Natural killer cell treated with Interleukin-12 subunit alpha and Interleukin-12 subunit beta and Interleukin-15 and Interleukin-18, amount 100 ng/mL, for 72 hours (primary cell): ENCODE measurements around the gene LIMS1. TPM values are rescaled to one million over a fixed set of nuclear protein-coding genes. Genes with fewer than 3 reads are reported as not detected.
A peak's percentile ranks its signal among the peaks of the same experiment; 100 is the strongest.
"Not testable (repeated sequence)": the region's sequence is repeated elsewhere in the genome, so short reads cannot be mapped to it uniquely, and the experiment has no call there.

ENCODE experiments used
- ATAC-seq, 2 donors: fragments of 150-1000 bp; cut with Tn5 transposase in 1 of 2; sonication (Bioruptor Pico), chemical (Tn5 transposase) in 1 of 2; 2 replicates each; pipeline ENCODE4 v1.10.0; 2021
- DNase-seq: peaks from one replicate; pipeline ENCODE4 v3.0.0; 2022; ENCODE audit warnings: low spot score
- H3K27ac Mint-ChIP-seq, 2 donors: 1 replicate in 1 of 2; 2 replicates in 1 of 2; pipeline ENCODE4 v1.8.0; 2022; ENCODE audit warnings: mixed read lengths in 2 of 2, mild to moderate bottlenecking in 1 of 2, moderate library complexity in 1 of 2
- H3K27me3 Mint-ChIP-seq, 2 donors: 1 replicate in 1 of 2; 2 replicates in 1 of 2; pipeline ENCODE4 v1.8.0; 2022; ENCODE audit warnings: mixed read lengths in 2 of 2
- H3K36me3 Mint-ChIP-seq: one replicate; pipeline ENCODE4 v1.8.0; 2022; ENCODE audit warnings: mixed read lengths
- H3K4me1 Mint-ChIP-seq, 2 donors: 1 replicate in 1 of 2; 2 replicates in 1 of 2; pipeline ENCODE4 v1.8.0; 2022; ENCODE audit warnings: low read depth in 2 of 2, mixed read lengths in 2 of 2, mild to moderate bottlenecking in 1 of 2
- H3K4me3 Mint-ChIP-seq: one replicate; pipeline ENCODE4 v1.8.0; 2022; ENCODE audit warnings: mixed read lengths
- H3K9me3 Mint-ChIP-seq: 2 replicates; pipeline ENCODE4 v1.8.0; 2022; ENCODE audit warnings: mixed read lengths
- total RNA-seq, 2 donors: library from RNA; stranded (reverse); gene quantifications; one replicate each; pipeline ENCODE4 v1.2.3, GENCODE V29; 2022

Gene LIMS1
- total RNA-seq, 2 donors from 2014 or later = 38.7 to 44.7 TPM

DNA sequence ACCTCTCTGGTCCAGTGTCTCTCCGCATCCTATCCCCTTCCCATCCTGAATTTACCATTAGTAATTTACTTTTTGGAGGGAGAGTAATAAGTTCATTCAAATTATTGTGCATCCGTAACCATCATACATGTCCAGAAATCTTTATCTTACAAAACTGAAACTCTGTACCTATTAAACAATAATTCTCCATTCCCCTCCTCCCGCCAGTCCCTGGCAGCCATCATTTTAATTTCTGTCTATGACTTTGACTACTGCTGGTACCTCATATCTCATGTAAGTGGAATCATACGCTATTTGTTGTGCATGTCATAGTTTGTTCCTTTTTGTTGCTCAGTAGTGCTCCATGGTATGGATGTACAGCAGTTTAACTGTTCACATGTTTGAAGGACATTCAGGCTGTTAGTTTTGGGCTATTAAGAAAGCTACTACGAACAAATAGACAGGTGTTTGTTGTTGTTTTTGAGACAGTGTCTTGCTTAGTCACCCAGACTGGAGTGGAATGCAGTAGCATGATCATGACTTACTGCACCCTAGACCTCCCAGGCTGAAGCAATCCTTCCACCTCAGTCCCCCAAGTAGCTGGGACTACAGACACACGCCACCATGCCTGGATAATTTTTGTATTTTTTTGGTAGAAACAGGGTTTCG is 2.0 kb downstream of the LIMS1 start:
- peaks cover 22 to 26% of the 10 kb centered on the region in 2 donors for H3K4me1 Mint-ChIP-seq
- peak overlapping the region; percentile 92 for H3K4me3 Mint-ChIP-seq

DNA sequence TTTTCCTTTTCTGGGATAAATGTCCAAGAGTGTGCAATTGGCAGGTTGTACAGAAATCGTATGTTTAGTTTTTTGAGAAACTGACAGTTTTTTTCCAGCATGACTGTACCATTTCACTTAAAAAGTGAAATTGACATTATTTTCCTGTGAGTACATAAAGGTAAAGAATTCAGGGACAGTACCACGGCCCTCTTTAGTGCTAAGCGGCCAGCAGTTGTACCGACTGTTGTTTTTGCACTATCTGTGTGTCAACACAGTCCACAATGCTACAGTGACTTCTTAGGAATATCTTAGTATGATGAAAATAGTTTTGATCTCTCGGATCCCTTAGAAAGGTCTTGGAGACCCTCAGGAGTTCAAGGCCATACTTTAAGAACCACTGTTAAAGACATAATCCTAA is 2.6 kb downstream of the LIMS1 start:
- Mint-ChIP-seq H3K4me1 (peaks cover 22 to 26% of the 10 kb centered on the region in 2 donors), H3K36me3 (no peaks in the 10 kb centered on the region), H3K27me3 (no peaks in the 10 kb centered on the region), H3K9me3 (no peaks in the 10 kb centered on the region), H3K4me3 (no peak overlapping the region), H3K27ac (no peak overlapping the region)
- no peak for ATAC-seq
- no peak for DNase-seq

More for the DNA sequence above, 2.0 kb downstream of the LIMS1 start:
- Mint-ChIP-seq H3K27ac (no peak overlapping the region), H3K27me3 (no peaks in the 10 kb centered on the region), H3K9me3 (no peaks in the 10 kb centered on the region), H3K36me3 (no peaks in the 10 kb centered on the region)
- no peak for ATAC-seq
- no peak for DNase-seq

DNA sequence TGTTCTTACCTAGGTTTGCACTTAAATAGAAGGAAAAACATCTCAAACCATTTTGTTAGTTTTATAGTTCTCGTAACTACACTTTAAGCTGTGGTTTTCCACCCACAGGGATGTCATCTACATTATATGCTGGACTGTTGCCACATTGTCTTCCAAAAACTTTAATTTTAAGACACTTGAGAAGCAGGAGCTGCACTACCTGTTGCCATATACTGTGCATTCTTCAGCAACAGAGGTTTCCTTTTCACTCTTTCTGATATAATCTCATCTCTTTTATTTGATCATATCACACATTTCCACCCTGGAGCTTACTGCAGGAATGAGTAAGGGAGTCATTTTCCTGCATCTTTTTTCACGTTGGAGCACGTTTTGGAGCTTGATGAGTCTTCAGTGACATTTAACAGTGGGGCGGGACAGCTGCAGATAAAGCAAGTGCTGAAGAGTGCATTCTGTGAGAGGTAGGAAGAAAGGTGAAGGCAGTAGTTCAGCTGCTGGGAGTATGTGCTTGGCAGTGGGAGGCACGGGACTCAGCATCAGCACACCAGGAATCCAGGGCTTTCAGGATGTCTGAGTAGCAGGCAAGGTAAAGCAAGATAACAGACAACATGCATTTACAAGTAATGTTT is 3.8 kb downstream of the LIMS1 start:
- Mint-ChIP-seq H3K4me1 (peaks cover 22% of the 10 kb centered on the region in 2 donors), H3K36me3 (no peaks in the 10 kb centered on the region), H3K27me3 (no peaks in the 10 kb centered on the region), H3K27ac (no peak overlapping the region), H3K9me3 (no peaks in the 10 kb centered on the region), H3K4me3 (no peak overlapping the region)
- ATAC-seq (no peak), DNase-seq (no peak)

DNA sequence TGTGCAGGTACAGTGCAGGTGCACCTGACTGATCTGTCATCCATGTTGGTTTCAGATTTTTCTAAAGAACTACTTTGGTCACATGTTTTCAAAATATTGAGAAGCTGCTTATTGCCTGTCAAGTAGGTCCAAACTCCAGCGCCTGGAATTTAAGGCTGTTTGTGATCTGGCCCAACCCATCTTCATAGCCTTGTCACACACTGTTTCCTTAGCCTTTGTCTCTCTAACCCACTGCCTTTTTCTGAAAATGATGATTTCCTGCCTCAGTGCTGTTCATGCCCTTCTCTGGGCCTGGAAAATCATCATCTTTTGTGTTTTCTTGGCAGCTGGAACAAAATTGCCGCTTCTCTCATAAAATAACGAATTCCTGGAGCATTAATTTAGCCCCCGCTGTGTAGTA is 7.2 kb downstream of the LIMS1 start:
- no peaks in the 10 kb centered on the region for H3K9me3 Mint-ChIP-seq
- no peaks in the 10 kb centered on the region for H3K27me3 Mint-ChIP-seq
- H3K36me3 Mint-ChIP-seq = no peaks in the 10 kb centered on the region
- no peak overlapping the region for H3K4me3 Mint-ChIP-seq
- no peak for ATAC-seq
- no peak overlapping the region for H3K27ac Mint-ChIP-seq
- no peak for DNase-seq
- H3K4me1 Mint-ChIP-seq = peaks cover under 1 to 14% of the 10 kb centered on the region in 2 donors

DNA sequence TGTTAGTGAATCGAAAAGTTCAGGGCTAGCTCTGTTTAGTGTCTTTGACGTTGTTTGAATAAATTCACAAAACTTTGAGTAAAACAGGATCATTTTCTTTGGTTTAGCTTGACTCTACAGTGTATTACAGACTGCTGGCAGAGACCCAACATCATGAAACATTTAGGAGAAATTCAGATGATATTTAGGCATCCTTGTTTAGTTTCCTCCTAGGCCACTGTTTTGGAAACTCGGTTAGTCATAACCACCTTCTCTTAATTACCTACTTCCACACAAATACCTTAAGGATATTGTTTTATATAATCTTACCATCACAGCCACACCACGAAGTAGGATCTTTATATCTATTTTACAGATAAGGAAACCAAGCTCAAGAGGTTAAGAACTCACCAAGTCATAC is 7.8 kb downstream of the LIMS1 start:
- DNase-seq (no peak), ATAC-seq (no peak)
- Mint-ChIP-seq H3K27me3 (no peaks in the 10 kb centered on the region), H3K4me3 (no peak overlapping the region), H3K36me3 (no peaks in the 10 kb centered on the region), H3K27ac (no peak overlapping the region), H3K9me3 (no peaks in the 10 kb centered on the region), H3K4me1 (peaks cover 0 to 13% of the 10 kb centered on the region in 2 donors)

DNA sequence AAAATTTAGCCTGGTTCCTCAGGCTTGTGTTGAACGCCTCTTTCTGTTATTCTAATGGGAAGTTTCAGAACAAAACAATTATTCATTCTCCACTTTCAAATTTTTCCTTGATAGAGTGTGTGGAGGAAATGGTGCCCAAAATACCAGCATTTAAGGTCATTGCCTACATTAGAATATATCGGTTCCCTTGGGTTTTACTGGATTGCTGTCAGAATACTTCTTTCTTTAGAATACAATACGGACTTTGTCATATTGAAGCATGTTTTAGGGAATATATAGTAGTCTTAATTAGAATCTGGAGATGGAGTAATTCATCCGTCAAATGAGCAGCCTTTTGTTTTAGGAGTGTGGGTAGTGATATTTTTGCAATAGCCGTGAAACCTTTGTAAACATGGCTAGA is 13.3 kb downstream of the LIMS1 start:
- ATAC-seq = no peak
- no peak overlapping the region for H3K4me3 Mint-ChIP-seq
- no peak overlapping the region for H3K27ac Mint-ChIP-seq
- DNase-seq = no peak
- H3K27me3 Mint-ChIP-seq = no peaks in the 10 kb centered on the region
- H3K4me1 Mint-ChIP-seq = peaks cover 0 to 11% of the 10 kb centered on the region in 2 donors
- no peaks in the 10 kb centered on the region for H3K9me3 Mint-ChIP-seq
- H3K36me3 Mint-ChIP-seq = no peaks in the 10 kb centered on the region

DNA sequence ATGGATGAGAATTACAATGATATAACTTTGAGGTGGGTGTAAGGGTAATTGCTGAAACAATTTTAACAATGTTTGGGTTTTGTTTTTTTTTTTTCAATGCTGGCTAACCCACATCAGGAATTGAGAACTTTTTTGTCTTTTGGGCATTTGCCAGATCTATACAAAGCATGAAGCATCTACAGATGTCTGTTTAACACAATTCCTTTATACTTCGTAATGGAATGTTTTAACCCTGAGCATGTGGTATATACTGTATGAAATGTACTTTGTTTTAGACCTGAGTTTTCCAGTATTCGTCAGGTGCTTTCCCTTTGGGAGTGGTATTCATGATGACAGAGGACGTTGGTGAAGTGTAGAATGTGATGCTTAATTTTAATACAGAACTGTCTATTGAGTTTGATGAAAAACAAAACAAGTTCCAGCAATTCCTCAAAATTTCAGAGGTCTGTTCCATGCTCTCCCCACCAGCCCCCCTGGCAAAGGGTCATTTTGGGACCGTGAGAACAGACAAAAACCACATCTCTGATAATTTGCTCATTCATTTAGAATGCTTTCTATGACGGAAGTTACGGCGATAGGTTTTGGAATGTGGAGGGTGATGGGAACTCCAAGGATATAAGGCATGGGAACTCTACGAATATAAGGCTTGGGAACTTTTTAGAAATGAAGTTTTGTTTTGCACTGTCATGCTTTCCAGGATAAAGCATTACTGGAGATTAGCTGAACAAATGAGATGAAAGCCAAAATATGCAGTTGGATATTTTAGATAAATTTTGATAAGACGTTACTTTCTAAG is 14.1 kb downstream of the LIMS1 start:
- ATAC-seq = no peak
- H3K4me1 Mint-ChIP-seq = peaks cover 0 to 11% of the 10 kb centered on the region in 2 donors
- no peak overlapping the region for H3K4me3 Mint-ChIP-seq
- H3K9me3 Mint-ChIP-seq = no peaks in the 10 kb centered on the region
- no peak for DNase-seq
- no peak overlapping the region for H3K27ac Mint-ChIP-seq
- H3K27me3 Mint-ChIP-seq = no peaks in the 10 kb centered on the region
- H3K36me3 Mint-ChIP-seq = no peaks in the 10 kb centered on the region

DNA sequence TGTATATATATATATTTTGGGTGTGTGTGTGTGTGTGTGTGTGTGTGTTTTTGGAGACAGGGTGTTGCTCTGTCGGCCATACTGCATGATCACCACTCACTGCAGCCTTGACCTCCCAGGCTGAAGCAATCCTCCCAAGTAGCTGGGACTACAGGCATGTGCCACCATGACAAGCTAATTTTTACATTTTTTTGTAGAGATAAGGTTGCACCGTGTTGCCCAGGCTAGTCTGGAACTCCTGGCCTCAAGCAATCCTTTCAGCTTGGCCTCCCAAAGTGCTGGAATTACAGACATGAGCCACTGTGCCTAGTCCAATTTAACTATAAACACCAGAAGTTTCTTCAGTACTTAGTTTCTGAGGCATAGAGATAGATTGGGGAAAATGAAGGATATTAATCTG is 18.3 kb downstream of the LIMS1 start:
- Mint-ChIP-seq H3K36me3 (no peaks in the 10 kb centered on the region), H3K4me1 (peaks cover 0 to 9% of the 10 kb centered on the region in 2 donors), H3K27ac (no peak overlapping the region), H3K9me3 (no peaks in the 10 kb centered on the region), H3K27me3 (no peaks in the 10 kb centered on the region), H3K4me3 (no peak overlapping the region)
- DNase-seq (no peak), ATAC-seq (no peak)

DNA sequence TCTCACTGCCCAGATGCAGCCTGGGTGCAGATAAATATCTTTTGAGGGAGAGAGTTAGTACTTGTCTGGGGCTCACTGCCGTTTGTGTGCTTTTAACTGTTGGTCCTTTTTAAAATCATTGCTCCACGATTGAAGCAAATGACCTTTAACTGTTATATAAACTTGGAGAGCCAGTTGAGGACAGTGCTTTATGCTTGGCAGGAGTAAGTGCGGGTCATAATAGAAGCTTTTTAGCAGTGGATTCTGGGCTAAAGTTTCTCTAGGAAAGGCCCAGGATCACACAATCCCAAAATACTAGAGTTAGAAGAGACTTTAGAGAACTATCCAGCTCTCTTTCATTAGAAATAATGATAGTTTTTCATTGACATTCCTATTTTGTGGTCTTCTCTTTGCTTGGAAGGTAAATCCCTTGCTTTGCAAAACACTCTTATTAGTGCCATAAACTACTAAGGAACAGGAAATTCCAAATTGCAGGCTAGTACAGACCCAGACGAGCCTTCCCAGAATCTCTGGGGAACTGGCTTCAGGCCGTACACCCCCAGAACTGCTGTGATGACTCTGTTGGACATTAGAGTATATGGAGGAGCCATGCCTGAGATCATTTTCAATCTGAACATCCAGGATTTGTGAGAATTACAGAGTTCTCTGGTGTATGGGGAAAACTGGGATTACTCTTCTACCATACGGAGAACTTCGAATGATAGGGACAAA is 19.1 kb downstream of the LIMS1 start:
- Mint-ChIP-seq H3K27ac (no peak overlapping the region), H3K9me3 (no peaks in the 10 kb centered on the region), H3K36me3 (no peaks in the 10 kb centered on the region), H3K4me3 (no peak overlapping the region), H3K27me3 (no peaks in the 10 kb centered on the region), H3K4me1 (peaks cover 0 to 5% of the 10 kb centered on the region in 2 donors)
- ATAC-seq = no peak
- DNase-seq = no peak

DNA sequence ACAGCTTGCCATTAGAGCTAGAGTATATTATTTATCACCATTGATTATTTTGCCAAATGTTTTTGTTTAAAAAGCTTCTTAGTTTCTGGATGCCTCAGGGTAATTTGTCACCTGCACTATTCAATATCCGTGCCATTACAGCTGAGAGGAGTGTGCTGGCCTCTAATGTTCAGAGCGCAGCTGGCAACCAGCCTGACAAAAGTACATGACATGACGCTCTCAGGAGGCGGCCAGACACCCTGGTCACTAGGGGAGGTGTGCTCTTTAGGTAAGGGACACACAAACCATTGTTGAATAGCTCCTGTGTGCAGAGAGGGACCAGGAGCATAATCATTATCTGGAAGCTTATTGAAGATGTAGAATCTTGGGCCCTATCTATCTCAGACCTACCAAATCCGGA is 20.3 kb downstream of the LIMS1 start:
- DNase-seq (no peak), ATAC-seq (no peak)
- no peaks in the 10 kb centered on the region for H3K36me3 Mint-ChIP-seq
- H3K9me3 Mint-ChIP-seq = no peaks in the 10 kb centered on the region
- no peaks in the 10 kb centered on the region for H3K27me3 Mint-ChIP-seq
- H3K27ac Mint-ChIP-seq = no peak overlapping the region
- no peak overlapping the region for H3K4me3 Mint-ChIP-seq
- peaks cover 0 to 5% of the 10 kb centered on the region in 2 donors for H3K4me1 Mint-ChIP-seq

DNA sequence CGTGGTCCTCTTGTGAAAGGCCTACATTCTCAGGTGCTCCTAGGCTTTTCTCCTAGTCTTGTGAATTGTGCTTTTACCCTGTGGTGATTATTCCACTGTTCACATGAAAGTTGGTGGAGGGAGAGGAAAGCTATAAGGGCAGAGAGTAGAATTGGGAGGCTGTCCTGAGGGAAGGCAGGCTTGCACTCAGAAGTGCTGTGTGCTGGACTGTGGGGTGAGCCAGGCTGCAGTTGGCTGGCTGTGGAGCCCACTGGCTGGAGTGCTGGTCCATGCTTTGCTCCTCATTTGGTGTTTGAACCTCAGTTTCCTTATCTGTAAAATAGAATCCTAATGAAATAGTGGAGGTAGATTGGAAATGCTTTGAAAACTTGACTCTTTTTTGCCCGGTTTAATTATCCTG is 21.3 kb downstream of the LIMS1 start:
- Mint-ChIP-seq H3K4me3 (no peak overlapping the region), H3K27me3 (no peaks in the 10 kb centered on the region), H3K36me3 (no peaks in the 10 kb centered on the region), H3K9me3 (no peaks in the 10 kb centered on the region), H3K27ac (no peak overlapping the region), H3K4me1 (peaks cover 0 to 8% of the 10 kb centered on the region in 2 donors)
- ATAC-seq (no peak), DNase-seq (no peak)

DNA sequence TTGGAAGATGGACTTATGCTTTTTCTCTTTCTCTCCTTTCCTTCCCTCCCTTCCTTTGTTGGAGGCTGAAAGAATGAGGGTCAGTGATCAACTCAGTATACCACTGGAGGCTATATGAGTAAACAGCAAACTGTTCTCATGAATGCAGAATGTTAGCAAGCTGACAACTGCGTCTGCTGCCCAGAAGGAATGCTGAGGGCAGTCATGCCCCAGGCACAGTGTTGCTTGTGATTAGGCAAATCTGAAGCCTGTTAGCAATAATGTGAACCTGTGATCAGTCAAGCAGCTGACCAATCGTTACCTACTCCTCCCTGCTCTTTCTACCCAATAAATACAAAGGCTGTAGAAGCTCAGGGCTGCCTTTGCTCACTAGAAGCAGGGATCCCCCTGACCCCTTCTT is 22.3 kb downstream of the LIMS1 start:
- not testable (repeated sequence) for H3K27me3 Mint-ChIP-seq, H3K36me3 Mint-ChIP-seq, ATAC-seq, DNase-seq, H3K27ac Mint-ChIP-seq, H3K9me3 Mint-ChIP-seq, H3K4me3 Mint-ChIP-seq, H3K4me1 Mint-ChIP-seq

DNA sequence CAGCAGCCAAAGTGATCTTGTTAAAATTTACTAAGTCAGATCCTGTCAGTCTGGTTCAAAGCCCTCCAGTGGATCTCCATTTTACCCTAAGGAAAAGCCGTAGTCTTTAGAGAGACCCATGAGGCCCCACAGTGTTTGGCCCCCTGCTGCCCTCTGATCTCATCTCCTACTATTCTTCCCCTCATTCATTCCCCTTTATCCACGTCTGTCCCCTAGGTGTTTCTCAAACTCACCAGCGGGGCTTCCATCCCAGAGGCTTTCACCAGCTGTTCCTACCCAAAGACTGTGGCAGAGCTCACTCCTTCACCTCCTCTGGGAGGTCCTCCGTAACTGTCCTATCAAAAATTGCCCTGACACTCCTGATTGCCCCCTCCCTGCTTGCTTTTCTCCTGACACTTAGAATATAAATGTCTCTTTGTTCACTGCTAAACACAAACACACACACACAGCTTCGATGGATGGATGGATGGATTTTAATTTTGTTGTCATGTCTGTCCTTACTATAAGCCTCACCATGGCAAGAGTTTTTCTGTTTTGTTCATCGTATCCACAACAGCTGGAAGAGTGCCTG is 26.1 kb downstream of the LIMS1 start:
- Mint-ChIP-seq H3K9me3 (no peaks in the 10 kb centered on the region), H3K4me1 (peaks cover 0 to 15% of the 10 kb centered on the region in 2 donors), H3K27me3 (no peaks in the 10 kb centered on the region), H3K4me3 (no peak overlapping the region), H3K27ac (no peak overlapping the region), H3K36me3 (no peaks in the 10 kb centered on the region)
- no peak for DNase-seq
- ATAC-seq = no peak
